ENCODE measurements around the gene PPP1R26. TPM values are rescaled to one million over a fixed set of nuclear protein-coding genes. Genes with fewer than 3 reads are reported as not detected.

PPP1R26 gene
- total and polyA plus RNA-seq, 2 of the 8 experiments (the other 6 are each of a cell fraction or from before 2014, with no cell fraction given) = 9.8 to 32.7 TPM

DNA sequence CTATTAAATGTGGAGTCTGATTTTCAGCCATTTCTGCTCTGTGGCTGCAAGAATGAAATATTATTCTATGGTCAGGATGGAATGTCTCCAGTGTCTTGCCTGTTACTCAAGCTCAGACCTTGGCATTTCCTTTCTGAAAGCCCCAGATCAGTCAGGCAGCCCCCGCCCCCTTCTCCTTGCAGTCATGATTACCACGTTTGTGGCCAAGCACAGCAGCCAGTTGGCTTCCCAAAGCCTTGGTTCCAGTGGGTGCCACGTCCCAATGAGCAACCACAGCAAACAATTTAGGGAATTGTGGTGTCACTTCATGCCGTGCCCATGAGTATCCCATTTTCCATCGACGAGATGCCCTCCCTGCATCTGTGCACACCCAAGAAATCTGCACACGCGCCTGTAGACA lies 56.6 kb downstream of the PPP1R26 start:
- DNase-seq (ENCODE audit: low read depth in 1 of 2, low spot score in 2 of 2) = no peak
- no peak overlapping the region for H3K23ac ChIP-seq (ENCODE audit: insufficient read length)
- no peak overlapping the region for H2BK20ac ChIP-seq (ENCODE audit: low read length)
- no peak overlapping the region for H3K14ac ChIP-seq (ENCODE audit: insufficient read length)
- no peaks in the 10 kb centered on the region for H3K23me2 ChIP-seq (ENCODE audit: low read depth, low read length)
- H3K36me3 ChIP-seq (ENCODE audit: control insufficient read depth in 2 of 4, insufficient read depth in 4 of 4, low read length in 3 of 4) = no peaks in the 10 kb centered on the region
- no peak overlapping the region for H4K5ac ChIP-seq (ENCODE audit: insufficient read length, low read depth, low read length)
- H3K27me3 ChIP-seq (replicated peaks in 1 of 4; ENCODE audit: control insufficient read depth in 3 of 4, extremely low read depth in 1 of 4, insufficient read depth in 3 of 4, low read length in 3 of 4) = no peaks in the 10 kb centered on the region
- H2BK120ac ChIP-seq (replicated peaks; ENCODE audit: low read depth, low read length) = no peak overlapping the region
- no peak overlapping the region for H3K18ac ChIP-seq (ENCODE audit: extremely low read depth, low read length)
- peaks cover 0 to 2% (median 0%) of the 10 kb centered on the region in 4 experiments; a peak in 1 of 7 replicates for H3K4me1 ChIP-seq (replicated peaks in 1 of 4; ENCODE audit: control insufficient read depth in 3 of 4, insufficient read depth in 4 of 4, low read length in 3 of 4)
- no peak overlapping the region for H2AFZ ChIP-seq (ENCODE audit: low read length)
- H3K27ac ChIP-seq (ENCODE audit: low read depth, low read length) = no peak overlapping the region
- TF ChIP-seq, protein P1, sequence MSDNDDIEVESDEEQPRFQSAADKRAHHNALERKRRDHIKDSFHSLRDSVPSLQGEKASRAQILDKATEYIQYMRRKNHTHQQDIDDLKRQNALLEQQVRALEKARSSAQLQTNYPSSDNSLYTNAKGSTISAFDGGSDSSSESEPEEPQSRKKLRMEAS (IDR thresholded peaks at IDR 0.05) = no peak
- no peak for TF ChIP-seq CREB1 (IDR thresholded peaks at IDR 0.05)
- TF ChIP-seq TAF7 (optimal IDR thresholded peaks at IDR 0.05; ENCODE audit: borderline replicate concordance, low read depth, low read length) = no peak
- TF ChIP-seq CTBP2 (IDR thresholded peaks at IDR 0.05; ENCODE audit: borderline replicate concordance, insufficient read depth, insufficient read length, low read length) = no peak
- TF ChIP-seq, protein P2, sequence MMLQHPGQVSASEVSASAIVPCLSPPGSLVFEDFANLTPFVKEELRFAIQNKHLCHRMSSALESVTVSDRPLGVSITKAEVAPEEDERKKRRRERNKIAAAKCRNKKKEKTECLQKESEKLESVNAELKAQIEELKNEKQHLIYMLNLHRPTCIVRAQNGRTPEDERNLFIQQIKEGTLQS (IDR thresholded peaks at IDR 0.05; ENCODE audit: insufficient read depth, low read depth, low read length) = no peak
- TF ChIP-seq, protein P3, sequence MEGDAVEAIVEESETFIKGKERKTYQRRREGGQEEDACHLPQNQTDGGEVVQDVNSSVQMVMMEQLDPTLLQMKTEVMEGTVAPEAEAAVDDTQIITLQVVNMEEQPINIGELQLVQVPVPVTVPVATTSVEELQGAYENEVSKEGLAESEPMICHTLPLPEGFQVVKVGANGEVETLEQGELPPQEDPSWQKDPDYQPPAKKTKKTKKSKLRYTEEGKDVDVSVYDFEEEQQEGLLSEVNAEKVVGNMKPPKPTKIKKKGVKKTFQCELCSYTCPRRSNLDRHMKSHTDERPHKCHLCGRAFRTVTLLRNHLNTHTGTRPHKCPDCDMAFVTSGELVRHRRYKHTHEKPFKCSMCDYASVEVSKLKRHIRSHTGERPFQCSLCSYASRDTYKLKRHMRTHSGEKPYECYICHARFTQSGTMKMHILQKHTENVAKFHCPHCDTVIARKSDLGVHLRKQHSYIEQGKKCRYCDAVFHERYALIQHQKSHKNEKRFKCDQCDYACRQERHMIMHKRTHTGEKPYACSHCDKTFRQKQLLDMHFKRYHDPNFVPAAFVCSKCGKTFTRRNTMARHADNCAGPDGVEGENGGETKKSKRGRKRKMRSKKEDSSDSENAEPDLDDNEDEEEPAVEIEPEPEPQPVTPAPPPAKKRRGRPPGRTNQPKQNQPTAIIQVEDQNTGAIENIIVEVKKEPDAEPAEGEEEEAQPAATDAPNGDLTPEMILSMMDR (IDR thresholded peaks at IDR 0.05; ENCODE audit: control extremely low read depth in 1 of 3, insufficient read depth in 1 of 3, low read depth in 1 of 3, low read length in 3 of 3) = no peak
- H3K4me2 ChIP-seq (ENCODE audit: insufficient read depth in 1 of 2, low read depth in 2 of 2, low read length in 2 of 2) = no peak overlapping the region
- H3K79me2 ChIP-seq (ENCODE audit: control insufficient read depth in 1 of 2, insufficient read depth in 2 of 2, low read length in 2 of 2) = no peaks in the 10 kb centered on the region
- H2BK15ac ChIP-seq (ENCODE audit: low read length) = no peak overlapping the region
- no peak overlapping the region for H3K4ac ChIP-seq (replicated peaks; ENCODE audit: insufficient read length, low read depth, low read length)
- 87% methylated on average over 8 of the region's 8 CpGs; no CpG with 5 or more reads in 1 of the 2 experiments for WGBS, 2 experiments (ENCODE audit: extremely low coverage in 1 of 2, insufficient coverage in 1 of 2, insufficient read length in 1 of 2, insufficient replicate concordance in 2 of 2, low coverage in 1 of 2, low lambda C conversion rate in 2 of 2, missing lambda C conversion rate in 1 of 2)
- no peak overlapping the region for H2AK5ac ChIP-seq (ENCODE audit: low read depth, low read length)
- H3K56ac ChIP-seq (replicated peaks; ENCODE audit: insufficient read length, low read depth, low read length) = no peak overlapping the region
- H3K9ac ChIP-seq (replicated peaks in 1 of 4; ENCODE audit: extremely low read depth in 1 of 4, low read depth in 3 of 4, low read length in 3 of 4) = no peak overlapping the region
- H3K79me1 ChIP-seq (ENCODE audit: low read depth, low read length) = no peaks in the 10 kb centered on the region
- ChIA-PET CTCF (ENCODE audit: partially characterized antibody) (no interaction called here), POLR2A (ENCODE audit: partially characterized antibody) (no interaction called here)
- H2BK12ac ChIP-seq (ENCODE audit: low read depth, low read length) = no peak overlapping the region
- no peak overlapping the region for H4K91ac ChIP-seq (replicated peaks; ENCODE audit: insufficient read length, low read length)
- no peak overlapping the region for H4K8ac ChIP-seq (ENCODE audit: extremely low read depth, insufficient read depth, low read length)
- no peak overlapping the region for H3K4me3 ChIP-seq (ENCODE audit: extremely low read depth in 1 of 4, insufficient read depth in 2 of 4, low read depth in 3 of 4, low read length in 4 of 4)
- no peaks in the 10 kb centered on the region for H4K20me1 ChIP-seq (replicated peaks in 1 of 2; ENCODE audit: control insufficient read depth in 1 of 2, insufficient read depth in 2 of 2, low read length in 2 of 2)
- FAIRE-seq = no peak
- H3K9me3 ChIP-seq (ENCODE audit: insufficient read depth in 2 of 2, low read depth in 1 of 2, low read length in 1 of 2) = no peaks in the 10 kb centered on the region
- no peak overlapping the region for H2BK5ac ChIP-seq (ENCODE audit: low read depth, low read length)
